H1 (cell line): ENCODE measurements around the gene RTN4. TPM values are rescaled to one million over a fixed set of nuclear protein-coding genes. Genes with fewer than 3 reads are reported as not detected.

ENCODE experiments used
- CTCF ChIA-PET: fragments of 300-600 bp; sonication (Branson Sonifier 250); formaldehyde crosslinking; loops from one replicate; lab custom pipeline; 2021; ENCODE audit not compliant: partially characterized antibody; lab: Charles Lee
- POLR2A ChIA-PET: fragments of 300-600 bp; sonication (Branson Sonifier 250); formaldehyde crosslinking; loops from one replicate; lab custom pipeline; 2021; ENCODE audit warnings: inconsistent platforms; ENCODE audit not compliant: partially characterized antibody; lab: Charles Lee
- DNase-seq, 2 experiments: peaks; one replicate each; pipeline versions ENCODE4 v3.0.0 to v3.0.0-alpha.2; 2010 to 2022; ENCODE audit warnings: low spot score in 2 of 2, low read depth in 1 of 2, mixed read lengths in 1 of 2
- FAIRE-seq: peaks from 2 replicates; lab custom pipeline; 2011; peaks lifted over from hg19 to GRCh38; lab: Jason Lieb, UNC
- H2AFZ ChIP-seq: 2 replicates; pipeline ENCODE4 v1.8.1; 2012; ENCODE audit warnings: low read length, inconsistent platforms
- H2AK5ac ChIP-seq: 2 replicates; pipeline ENCODE4 v1.6.1; 2013; ENCODE audit warnings: low read depth, low read length
- H2BK120ac ChIP-seq: replicated peaks from 2 replicates; pipeline ENCODE3; 2013; ENCODE audit warnings: low read depth, low read length, inconsistent platforms
- H2BK12ac ChIP-seq: 2 replicates; pipeline ENCODE4 v1.6.1; 2013; ENCODE audit warnings: low read depth, low read length
- H2BK15ac ChIP-seq: 2 replicates; pipeline ENCODE4 v1.6.1; 2013; ENCODE audit warnings: low read length
- H2BK20ac ChIP-seq: 2 replicates; pipeline ENCODE4 v1.6.1; 2013; ENCODE audit warnings: low read length
- H2BK5ac ChIP-seq: 2 replicates; pipeline ENCODE4 v1.6.1; 2013; ENCODE audit warnings: low read depth, low read length
- H3K14ac ChIP-seq: 2 replicates; pipeline ENCODE4 v1.6.1; 2013; ENCODE audit warnings: inconsistent platforms; ENCODE audit not compliant: insufficient read length
- H3K18ac ChIP-seq: 2 replicates; pipeline ENCODE4 v1.6.1; 2013; ENCODE audit warnings: low read length; ENCODE audit errors: extremely low read depth
- H3K23ac ChIP-seq: 2 replicates; pipeline ENCODE4 v1.6.1; 2013; ENCODE audit warnings: inconsistent platforms; ENCODE audit not compliant: insufficient read length
- H3K23me2 ChIP-seq: 2 replicates; pipeline ENCODE4 v1.6.1; 2013; ENCODE audit warnings: low read depth, low read length
- H3K27ac ChIP-seq: 2 replicates; pipeline ENCODE4 v1.6.1; 2011; ENCODE audit warnings: low read depth, low read length, inconsistent platforms
- H3K27me3 ChIP-seq, 4 experiments: replicated peaks in 1 of 4; 1 replicate in 1 of 4; 2 replicates in 3 of 4; pipeline versions ENCODE4 v1.6.1 to v1.8.1; 2011 to 2013; ENCODE audit warnings: low read length in 3 of 4, mild to moderate bottlenecking in 3 of 4, inconsistent platforms in 2 of 4, mixed read lengths in 2 of 4, moderate library complexity in 1 of 4; ENCODE audit not compliant: control insufficient read depth in 3 of 4, insufficient read depth in 3 of 4; ENCODE audit errors: extremely low read depth in 1 of 4
- H3K36me3 ChIP-seq, 4 experiments: 2 replicates each; pipeline versions ENCODE4 v1.6.1 to v1.8.1; 2011 to 2013; ENCODE audit warnings: mild to moderate bottlenecking in 4 of 4, low read length in 3 of 4, moderate library complexity in 2 of 4, control low read depth in 1 of 4, inconsistent platforms in 1 of 4; ENCODE audit not compliant: insufficient read depth in 4 of 4, control insufficient read depth in 2 of 4
- H3K4ac ChIP-seq: replicated peaks from 2 replicates; pipeline ENCODE3; 2013; ENCODE audit warnings: low read length, low read depth, mixed read lengths, inconsistent platforms; ENCODE audit not compliant: insufficient read length
- H3K4me1 ChIP-seq, 4 experiments: replicated peaks in 1 of 4; 1 replicate in 1 of 4; 2 replicates in 3 of 4; pipeline versions ENCODE4 v1.6.1 to v1.8.1; 2011 to 2013; ENCODE audit warnings: low read length in 3 of 4, inconsistent platforms in 2 of 4, mixed read lengths in 1 of 4; ENCODE audit not compliant: insufficient read depth in 4 of 4, control insufficient read depth in 3 of 4
- H3K4me2 ChIP-seq, 2 experiments: 2 replicates each; pipeline versions ENCODE4 v1.6.1 to v1.8.1; 2011 to 2013; ENCODE audit warnings: low read depth in 2 of 2, low read length in 2 of 2, control low read depth in 1 of 2, inconsistent platforms in 1 of 2, mild to moderate bottlenecking in 1 of 2; ENCODE audit not compliant: insufficient read depth in 1 of 2
- H3K4me3 ChIP-seq, 4 experiments: fragments of 200-600, 300-600 bp in 1 of 4; sonication (generic), shearing (Covaris generic), sonication (Bioruptor Twin) in 1 of 4; 2 replicates each; pipeline versions ENCODE4 v1.5.1 to v1.8.1; 2011 to 2016; ENCODE audit warnings: low read length in 4 of 4, low read depth in 3 of 4, control low read depth in 2 of 4, inconsistent platforms in 2 of 4, mild to moderate bottlenecking in 2 of 4, mixed read lengths in 1 of 4, moderate library complexity in 1 of 4; ENCODE audit not compliant: insufficient read depth in 2 of 4; ENCODE audit errors: extremely low read depth in 1 of 4
- H3K56ac ChIP-seq: replicated peaks from 2 replicates; pipeline ENCODE3; 2013; ENCODE audit warnings: low read depth, mild to moderate bottlenecking, mixed read lengths, low read length, inconsistent platforms; ENCODE audit not compliant: insufficient read length
- H3K79me1 ChIP-seq: 2 replicates; pipeline ENCODE4 v1.6.1; 2013; ENCODE audit warnings: low read depth, low read length, control low read depth
- H3K79me2 ChIP-seq, 2 experiments: 2 replicates each; pipeline versions ENCODE4 v1.6.1 to v1.8.1; 2012 to 2013; ENCODE audit warnings: low read length in 2 of 2, mild to moderate bottlenecking in 2 of 2, inconsistent platforms in 1 of 2; ENCODE audit not compliant: insufficient read depth in 2 of 2, control insufficient read depth in 1 of 2
- H3K9ac ChIP-seq, 4 experiments: replicated peaks in 1 of 4; 1 replicate in 1 of 4; 2 replicates in 3 of 4; pipeline versions ENCODE4 v1.6.1 to v1.8.1; 2011 to 2013; ENCODE audit warnings: low read depth in 3 of 4, low read length in 3 of 4, control low read depth in 2 of 4, mild to moderate bottlenecking in 2 of 4, moderate library complexity in 2 of 4, inconsistent platforms in 1 of 4; ENCODE audit errors: extremely low read depth in 1 of 4
- H3K9me3 ChIP-seq, 2 experiments: 2 replicates each; pipeline versions ENCODE4 v1.6.1 to v1.8.1; 2012 to 2013; ENCODE audit warnings: mild to moderate bottlenecking in 2 of 2, moderate library complexity in 2 of 2, control low read depth in 1 of 2, inconsistent platforms in 1 of 2, low read depth in 1 of 2, low read length in 1 of 2, mixed read lengths in 1 of 2; ENCODE audit not compliant: insufficient read depth in 2 of 2
- H4K20me1 ChIP-seq, 2 experiments: replicated peaks in 1 of 2; 2 replicates each; pipeline versions ENCODE3 to v1.8.1; 2011 to 2013; ENCODE audit warnings: inconsistent platforms in 2 of 2, low read length in 2 of 2, mild to moderate bottlenecking in 1 of 2; ENCODE audit not compliant: insufficient read depth in 2 of 2, control insufficient read depth in 1 of 2
- H4K5ac ChIP-seq: 2 replicates; pipeline ENCODE4 v1.6.1; 2013; ENCODE audit warnings: low read length, low read depth, mixed read lengths, inconsistent platforms; ENCODE audit not compliant: insufficient read length
- H4K8ac ChIP-seq: 2 replicates; pipeline ENCODE4 v1.8.0; 2013; ENCODE audit warnings: mild to moderate bottlenecking, moderate library complexity, low read length, inconsistent platforms; ENCODE audit not compliant: insufficient read depth; ENCODE audit errors: extremely low read depth
- H4K91ac ChIP-seq: replicated peaks from 2 replicates; pipeline ENCODE3; 2013; ENCODE audit warnings: low read length, mixed read lengths, inconsistent platforms; ENCODE audit not compliant: insufficient read length
- CREB1 ChIP-seq: IDR thresholded peaks from 2 replicates; pipeline ENCODE4 v1.6.1; 2012; ENCODE audit warnings: inconsistent platforms
- KDM1A ChIP-seq: fragments of 200-600, 300-600 bp; sonication (generic); IDR thresholded peaks from 2 replicates; pipeline ENCODE4 v1.7.1; 2016; ENCODE audit warnings: mild to moderate bottlenecking, low read length, borderline replicate concordance
- MAFK ChIP-seq: IDR thresholded peaks from 2 replicates; pipeline ENCODE4 v1.6.1; 2012; ENCODE audit warnings: low read depth, mild to moderate bottlenecking, improper control_type of control experiment, low read length
- WGBS, 2 experiments: shearing (Covaris generic) in 1 of 2; methylation state at CpG; one replicate each; pipeline versions ENCODE4 v1.1.6 to v1.1.7; 2013 to 2015; ENCODE audit warnings: low lambda C conversion rate in 2 of 2, mixed read lengths in 2 of 2, inconsistent platforms in 1 of 2, low coverage in 1 of 2, missing lambda C conversion rate in 1 of 2; ENCODE audit not compliant: insufficient replicate concordance in 2 of 2, insufficient coverage in 1 of 2, insufficient read length in 1 of 2; ENCODE audit errors: extremely low coverage in 1 of 2, missing lambda C conversion rate in 1 of 2; 5-methylcytosine and 5-hydroxymethylcytosine counted together
- polyA plus RNA-seq, 7 experiments: library from polyadenylated mRNA; depleted of rRNA in 3 of 7; stranded (reverse) in 5 of 7; unstranded in 2 of 7; fragments of >200 nt in 5 of 7; fragments of 200-250 nt in 2 of 7; gene quantifications; 1 replicate in 5 of 7; 2 replicates in 1 of 7; 4 replicates in 1 of 7; pipeline versions ENCODE4 v1.2.1 to v1.2.3, GENCODE V29; 2011 to 2013; ENCODE audit warnings: missing spikeins in 2 of 7, mixed read lengths in 2 of 7
- total RNA-seq: library from RNA; stranded (reverse); fragmentation: NEBNext Ultra II Directional; extraction: Animal tissue kit (Norgen Biotek cat#: 25700); gene quantifications from 2 replicates; pipeline ENCODE4 v1.2.1, GENCODE V29; 2021

RTN4 gene
- total and polyA plus RNA-seq, 2 of the 8 experiments (the other 6 are each of a cell fraction or from before 2014, with no cell fraction given) = 179 to 242 TPM

GRCh38 chr2:55087936-55088335 is 37.7 kb upstream of the RTN4 start:
- Histone ChIP-seq H3K9me3 (no peaks in the 10 kb centered on the region), H4K91ac (no peak overlapping the region), H2BK15ac (no peak overlapping the region), H2AFZ (no peak overlapping the region), H3K36me3 (no peaks in the 10 kb centered on the region), H4K8ac (no peak overlapping the region), H2AK5ac (no peak overlapping the region), H3K4ac (no peak overlapping the region), H4K20me1 (no peaks in the 10 kb centered on the region), H3K4me1 (no peaks in the 10 kb centered on the region; a peak in 1 of 7 replicates), H3K27me3 (no peaks in the 10 kb centered on the region), H3K79me2 (no peaks in the 10 kb centered on the region), H2BK12ac (no peak overlapping the region), H3K56ac (no peak overlapping the region), H3K23me2 (no peaks in the 10 kb centered on the region), H3K4me3 (no peak overlapping the region), H3K23ac (no peak overlapping the region), H3K9ac (no peak overlapping the region), H2BK120ac (no peak overlapping the region), H3K79me1 (no peaks in the 10 kb centered on the region), H3K14ac (no peak overlapping the region), H4K5ac (no peak overlapping the region), H2BK20ac (no peak overlapping the region), H3K18ac (no peak overlapping the region), H3K4me2 (no peak overlapping the region), H3K27ac (no peak overlapping the region), H2BK5ac (no peak overlapping the region)
- FAIRE-seq (no peak), DNase-seq (no peak)
- POLR2A ChIA-PET = no interaction called here
- CTCF ChIA-PET = interaction anchor here (0.6 to 0.8 kb wide), 2 partner anchors 40 to 41 kb away, joined by 3 read pairs; no protein-coding TSS in a partner anchor
- 83% methylated on average over 3 of the region's 3 CpGs; no CpG with 5 or more reads in 1 of the 2 experiments for WGBS, 2 experiments
- TF ChIP-seq MAFK (no peak), CREB1 (no peak), KDM1A (no peak)
